Endodermal cell (in vitro differentiated cells): ENCODE measurements around the gene POLE4. TPM values are rescaled to one million over a fixed set of nuclear protein-coding genes. Genes with fewer than 3 reads are reported as not detected.

Experiments
- DNase-seq: peaks from one replicate; pipeline ENCODE4 v3.0.0-alpha.2; 2017
- H3K27ac ChIP-seq: 2 replicates; pipeline ENCODE4 v1.5.1; 2013; ENCODE audit warnings: mild to moderate bottlenecking, low read depth, low read length, moderate library complexity
- H3K27me3 ChIP-seq: 2 replicates; pipeline ENCODE4 v1.6.1; 2013; ENCODE audit warnings: mild to moderate bottlenecking, low read length, moderate library complexity; ENCODE audit not compliant: insufficient read depth, control insufficient read depth, poor library complexity, severe bottlenecking
- H3K36me3 ChIP-seq: 2 replicates; pipeline ENCODE4 v1.7.0; 2013; ENCODE audit warnings: mild to moderate bottlenecking, low read length, moderate library complexity; ENCODE audit not compliant: control insufficient read depth, insufficient read depth
- H3K4me1 ChIP-seq: one replicate; pipeline ENCODE4 v1.7.0; 2013; ENCODE audit warnings: low read length; ENCODE audit not compliant: control insufficient read depth, insufficient read depth
- H3K4me3 ChIP-seq: 2 replicates; pipeline ENCODE4 v1.5.1; 2013; ENCODE audit warnings: mild to moderate bottlenecking, low read length, moderate library complexity
- H3K9ac ChIP-seq: 2 replicates; pipeline ENCODE4 v1.6.1; 2013; ENCODE audit warnings: mild to moderate bottlenecking, low read length, moderate library complexity; ENCODE audit not compliant: poor library complexity, severe bottlenecking; ENCODE audit errors: extremely low read depth
- H3K9me3 ChIP-seq: 2 replicates; pipeline ENCODE4 v1.6.1; 2013; ENCODE audit warnings: mild to moderate bottlenecking, low read length, moderate library complexity; ENCODE audit not compliant: control insufficient read depth
- H3K27ac Mint-ChIP-seq: 2 replicates; pipeline ENCODE4 v1.8.0; 2020; ENCODE audit warnings: mixed read lengths
- H3K27me3 Mint-ChIP-seq: 2 replicates; pipeline ENCODE4 v1.8.0; 2021; ENCODE audit warnings: mild to moderate bottlenecking, mixed read lengths; ENCODE audit not compliant: insufficient read depth
- H3K36me3 Mint-ChIP-seq: 2 replicates; pipeline ENCODE4 v1.8.0; 2020; ENCODE audit warnings: low read depth, mixed read lengths
- H3K4me1 Mint-ChIP-seq: 2 replicates; pipeline ENCODE4 v1.8.0; 2020; ENCODE audit warnings: mixed read lengths
- H3K4me3 Mint-ChIP-seq: 2 replicates; pipeline ENCODE4 v1.8.0; 2020; ENCODE audit warnings: mild to moderate bottlenecking, moderate library complexity, mixed read lengths
- H3K9me3 Mint-ChIP-seq: 2 replicates; pipeline ENCODE4 v1.8.0; 2020; ENCODE audit warnings: mild to moderate bottlenecking, mixed read lengths
- WGBS, 2 experiments: methylation state at CpG; one replicate each; pipeline versions ENCODE4 v1.1.5 to v1.1.7; 2013; ENCODE audit warnings: missing lambda C conversion rate in 2 of 2, mixed read lengths in 1 of 2; ENCODE audit not compliant: insufficient coverage in 1 of 2, insufficient read length in 1 of 2; 5-methylcytosine and 5-hydroxymethylcytosine counted together
- total RNA-seq, 2 donors: library from RNA; stranded (reverse); fragmentation: NEBNext Ultra II Directional in 1 of 2; extraction: Animal tissue kit (Norgen Biotek cat#: 25700) in 1 of 2; gene quantifications; 2 replicates in 1 of 2; 3 replicates in 1 of 2; pipeline ENCODE4 v1.2.1, GENCODE V29; 2021
- TF ChIP-seq, protein P1 (sequence below): fragments of 200-600 bp; sonication (generic); conservative IDR thresholded peaks from 2 replicates; pipeline ENCODE4 v1.5.0; 2021; ENCODE audit warnings: antibody characterized with exemption, mild to moderate bottlenecking

Gene POLE4
- total RNA-seq, 2 donors from 2014 or later, result 38.4 to 40.9 TPM

DNA sequence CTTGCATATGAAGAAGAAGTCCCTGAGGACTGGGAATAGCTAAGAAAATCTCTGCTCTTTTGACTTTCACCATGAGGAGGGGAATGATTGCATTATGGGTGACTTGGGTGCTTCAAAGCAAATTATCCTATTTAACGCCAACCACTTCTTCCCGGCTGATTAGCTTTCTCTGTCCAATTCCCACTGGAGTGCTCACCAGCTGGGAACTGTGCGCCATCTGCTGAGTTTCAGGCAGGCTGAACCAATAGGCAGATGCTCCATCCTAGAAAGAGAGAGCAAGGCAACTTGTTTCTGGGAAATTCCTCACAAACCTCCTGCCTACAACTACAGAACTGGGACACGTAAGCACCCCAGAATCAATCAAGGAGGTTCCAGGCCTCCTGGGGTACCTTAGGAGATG is 49.4 kb downstream of the POLE4 start:
- DNase-seq, result no peak
- Histone ChIP-seq H3K9me3 (no peaks in the 10 kb centered on the region), H3K27ac (no peak overlapping the region), H3K36me3 (no peaks in the 10 kb centered on the region), H3K4me3 (no peak overlapping the region), H3K4me1 (no peaks in the 10 kb centered on the region), H3K9ac (no peak overlapping the region), H3K27me3 (no peaks in the 10 kb centered on the region)
- Mint-ChIP-seq H3K4me1 (peaks cover 4% of the 10 kb centered on the region), H3K36me3 (no peaks in the 10 kb centered on the region), H3K4me3 (no peak overlapping the region), H3K27ac (no peak overlapping the region), H3K27me3 (no peaks in the 10 kb centered on the region), H3K9me3 (no peaks in the 10 kb centered on the region)
- TF ChIP-seq, protein P1, sequence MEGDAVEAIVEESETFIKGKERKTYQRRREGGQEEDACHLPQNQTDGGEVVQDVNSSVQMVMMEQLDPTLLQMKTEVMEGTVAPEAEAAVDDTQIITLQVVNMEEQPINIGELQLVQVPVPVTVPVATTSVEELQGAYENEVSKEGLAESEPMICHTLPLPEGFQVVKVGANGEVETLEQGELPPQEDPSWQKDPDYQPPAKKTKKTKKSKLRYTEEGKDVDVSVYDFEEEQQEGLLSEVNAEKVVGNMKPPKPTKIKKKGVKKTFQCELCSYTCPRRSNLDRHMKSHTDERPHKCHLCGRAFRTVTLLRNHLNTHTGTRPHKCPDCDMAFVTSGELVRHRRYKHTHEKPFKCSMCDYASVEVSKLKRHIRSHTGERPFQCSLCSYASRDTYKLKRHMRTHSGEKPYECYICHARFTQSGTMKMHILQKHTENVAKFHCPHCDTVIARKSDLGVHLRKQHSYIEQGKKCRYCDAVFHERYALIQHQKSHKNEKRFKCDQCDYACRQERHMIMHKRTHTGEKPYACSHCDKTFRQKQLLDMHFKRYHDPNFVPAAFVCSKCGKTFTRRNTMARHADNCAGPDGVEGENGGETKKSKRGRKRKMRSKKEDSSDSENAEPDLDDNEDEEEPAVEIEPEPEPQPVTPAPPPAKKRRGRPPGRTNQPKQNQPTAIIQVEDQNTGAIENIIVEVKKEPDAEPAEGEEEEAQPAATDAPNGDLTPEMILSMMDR, result no peak
- 90 to 100% methylated on average over 2 to 4 of the region's 4 CpGs for WGBS, 2 experiments

DNA sequence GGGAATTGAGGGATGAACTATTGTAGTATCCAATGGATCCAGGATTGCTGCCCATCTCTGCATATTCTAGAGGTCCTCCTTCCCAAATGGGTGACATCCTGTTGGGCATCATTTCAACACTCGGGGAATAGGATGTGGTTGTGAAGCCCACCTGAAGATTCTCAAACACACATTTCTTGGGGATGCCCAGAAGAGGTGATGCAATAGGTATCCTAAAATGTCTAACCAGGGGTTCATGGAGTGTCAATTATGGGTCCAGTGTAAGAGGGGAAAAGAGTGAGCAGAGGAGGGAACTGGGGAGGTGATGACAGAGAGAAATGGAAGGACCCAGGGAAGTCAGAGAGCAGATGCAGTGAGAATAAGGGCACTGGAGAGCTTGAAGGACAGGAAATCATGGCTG is 52.1 kb downstream of the POLE4 start:
- no peaks in the 10 kb centered on the region for H3K27me3 Mint-ChIP-seq
- Histone ChIP-seq H3K9me3 (no peaks in the 10 kb centered on the region), H3K4me3 (no peak overlapping the region), H3K9ac (no peak overlapping the region), H3K4me1 (no peaks in the 10 kb centered on the region), H3K27ac (no peak overlapping the region), H3K36me3 (no peaks in the 10 kb centered on the region), H3K27me3 (no peaks in the 10 kb centered on the region)
- H3K27ac Mint-ChIP-seq, result no peak overlapping the region
- DNase-seq, result no peak
- TF ChIP-seq, protein P1, result no peak
- no peak overlapping the region for H3K4me3 Mint-ChIP-seq
- H3K36me3 Mint-ChIP-seq, result no peaks in the 10 kb centered on the region
- H3K9me3 Mint-ChIP-seq, result no peaks in the 10 kb centered on the region
- WGBS, 2 experiments, result 91% methylated on average over 1 of the region's 1 CpG; no CpG with 5 or more reads in 1 of the 2 experiments
- H3K4me1 Mint-ChIP-seq, result no peaks in the 10 kb centered on the region

GRCh38 chr2:75012080-75012479 is 53.6 kb downstream of the POLE4 start:
- Mint-ChIP-seq H3K4me1 (no peaks in the 10 kb centered on the region), H3K36me3 (no peaks in the 10 kb centered on the region), H3K4me3 (no peak overlapping the region), H3K27ac (no peak overlapping the region), H3K27me3 (no peaks in the 10 kb centered on the region), H3K9me3 (no peaks in the 10 kb centered on the region)
- TF ChIP-seq, protein P1, result no peak
- no peak for DNase-seq
- Histone ChIP-seq H3K4me3 (no peak overlapping the region), H3K9me3 (no peaks in the 10 kb centered on the region), H3K27me3 (no peaks in the 10 kb centered on the region), H3K36me3 (no peaks in the 10 kb centered on the region), H3K9ac (no peak overlapping the region), H3K27ac (no peak overlapping the region), H3K4me1 (no peaks in the 10 kb centered on the region)
- WGBS, 2 experiments, result 83 to 90% methylated on average over 1 to 8 of the region's 8 CpGs
